Loucy (cell line): ENCODE data around the gene PHLDB2.

Source experiments
- H2AFZ ChIP-seq: fragments of 200-600 bp; sonication (generic); 2 replicates; pipeline ENCODE4 v1.6.0; 2016; ENCODE audit warnings: antibody characterized with exemption, mild to moderate bottlenecking, low read length, moderate library complexity
- H3F3A ChIP-seq: fragments of 200-600 bp; 2 replicates; pipeline ENCODE4 v1.6.0; 2016; ENCODE audit warnings: antibody characterized with exemption, low read depth, mild to moderate bottlenecking
- H3K27me3 ChIP-seq: fragments of 200-600 bp; sonication (generic); 2 replicates; pipeline ENCODE4 v1.6.1; 2014; ENCODE audit warnings: low read length, mild to moderate bottlenecking; ENCODE audit not compliant: insufficient read depth, poor library complexity, severe bottlenecking
- H3K36me3 ChIP-seq: fragments of 200-600 bp; sonication (generic); 2 replicates; pipeline ENCODE4 v1.6.1; 2016; ENCODE audit warnings: low read length; ENCODE audit not compliant: insufficient read depth
- H3K4me1 ChIP-seq: fragments of 200-600 bp; sonication (generic); 2 replicates; pipeline ENCODE4 v1.5.1; 2014; ENCODE audit warnings: low read length, mild to moderate bottlenecking; ENCODE audit not compliant: insufficient read depth, poor library complexity, severe bottlenecking
- H3K4me2 ChIP-seq: fragments of 200-600 bp; sonication (generic); 2 replicates; pipeline ENCODE4 v1.6.0; 2014; ENCODE audit warnings: antibody characterized with exemption, low read length, low read depth, mild to moderate bottlenecking; ENCODE audit not compliant: poor library complexity, severe bottlenecking
- H3K4me3 ChIP-seq: fragments of 200-600 bp; sonication (generic); 2 replicates; pipeline ENCODE4 v1.5.1; 2014; ENCODE audit warnings: low read length, mild to moderate bottlenecking, mixed read lengths; ENCODE audit not compliant: poor library complexity, severe bottlenecking
- H3K79me2 ChIP-seq: fragments of 200-600 bp; sonication (generic); 2 replicates; pipeline ENCODE4 v1.6.1; 2014; ENCODE audit warnings: low read length; ENCODE audit not compliant: insufficient read depth
- H3K9ac ChIP-seq: fragments of 200-600 bp; sonication (generic); 2 replicates; pipeline ENCODE4 v1.6.0; 2014; ENCODE audit warnings: mild to moderate bottlenecking, low read depth, low read length, moderate library complexity; ENCODE audit not compliant: poor library complexity, severe bottlenecking
- H3K9me2 ChIP-seq: fragments of 200-600 bp; sonication (generic); replicated peaks from 2 replicates; pipeline ENCODE4 v1.6.1; 2016; ENCODE audit warnings: low read depth, low read length, mixed read lengths
- H3K9me3 ChIP-seq: fragments of 200-600 bp; sonication (generic); 2 replicates; pipeline ENCODE4 v1.6.1; 2014; ENCODE audit warnings: mild to moderate bottlenecking, antibody characterized with exemption, low read length, low read depth; ENCODE audit not compliant: insufficient read depth
- H4K20me1 ChIP-seq: fragments of 200-600 bp; sonication (generic); 2 replicates; pipeline ENCODE4 v1.6.0; 2014; ENCODE audit warnings: antibody characterized with exemption, low read length, mild to moderate bottlenecking; ENCODE audit not compliant: insufficient read depth, poor library complexity, severe bottlenecking
- EZH2phosphoT487 ChIP-seq: fragments of 200-600 bp; IDR thresholded peaks from 2 replicates; pipeline ENCODE4 v1.6.1; 2018; ENCODE audit warnings: antibody characterized with exemption, mild to moderate bottlenecking, moderate library complexity, borderline replicate concordance
- TF ChIP-seq, protein P1 (sequence below): fragments of 200-600 bp; sonication (generic); conservative IDR thresholded peaks from 2 replicates; pipeline ENCODE4 v1.5.1; 2014; ENCODE audit warnings: mild to moderate bottlenecking, antibody characterized with exemption, low read length

The PHLDB2 gene

DNA sequence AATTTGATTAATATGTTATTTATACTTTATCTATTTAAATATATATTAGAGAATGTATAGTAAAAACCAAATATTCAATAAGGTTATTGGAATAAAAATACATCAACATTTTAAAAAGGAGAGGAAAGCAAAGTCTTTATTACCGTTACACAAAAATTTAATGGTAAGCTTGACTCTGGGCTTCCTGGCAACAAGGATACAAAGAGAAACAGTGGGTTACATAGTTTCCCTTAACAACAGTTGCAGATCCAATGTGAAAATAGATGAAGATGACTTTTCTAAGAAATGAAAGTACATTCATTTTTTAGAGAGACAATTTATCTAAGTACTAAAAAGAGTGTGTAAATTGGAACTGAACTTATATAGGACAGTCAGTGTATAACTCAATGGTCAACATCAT lies 6.0 kb upstream of the PHLDB2 start:
- Histone ChIP-seq H3K36me3 (no peaks in the 10 kb centered on the region), H3K27me3 (peaks cover 50% of the 10 kb centered on the region), H3K79me2 (no peaks in the 10 kb centered on the region), H4K20me1 (no peaks in the 10 kb centered on the region), H3K9ac (no peak overlapping the region), H3K9me3 (no peaks in the 10 kb centered on the region), H2AFZ (no peak overlapping the region), H3K4me1 (peaks cover 19% of the 10 kb centered on the region), H3F3A (peaks cover 3% of the 10 kb centered on the region; the same call in 1 of the 2 replicates), H3K4me2 (peak overlapping the region; percentile 40), H3K9me2 (no peaks in the 10 kb centered on the region), H3K4me3 (no peak overlapping the region)
- no peak for TF ChIP-seq EZH2phosphoT487

DNA sequence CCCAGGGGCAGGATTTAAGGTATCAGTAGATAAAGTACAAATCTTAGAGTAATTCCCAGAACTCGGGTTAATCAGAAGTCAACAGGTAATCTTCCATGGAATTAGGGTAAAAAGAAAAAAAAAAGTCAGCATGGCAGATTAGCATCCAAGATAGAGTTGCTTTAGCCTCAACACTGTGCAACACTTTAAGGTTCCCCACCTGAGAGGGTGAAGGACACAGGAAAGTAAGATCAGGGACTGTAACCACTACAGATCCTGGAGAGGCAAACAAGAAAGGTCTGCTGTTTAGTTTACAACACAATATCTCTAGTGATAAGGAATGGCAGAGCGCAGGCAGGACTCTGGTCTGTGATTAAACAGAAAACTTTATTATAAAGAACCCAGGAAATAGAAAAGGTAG lies 4.1 kb upstream of the PHLDB2 start:
- H3K79me2 ChIP-seq: no peaks in the 10 kb centered on the region
- no peaks in the 10 kb centered on the region for H4K20me1 ChIP-seq
- no peaks in the 10 kb centered on the region for H3K36me3 ChIP-seq
- H3K4me2 ChIP-seq: no peak overlapping the region
- H2AFZ ChIP-seq: no peak overlapping the region
- H3K9me2 ChIP-seq: no peaks in the 10 kb centered on the region
- peaks cover 44% of the 10 kb centered on the region for H3K27me3 ChIP-seq
- TF ChIP-seq, protein P1, sequence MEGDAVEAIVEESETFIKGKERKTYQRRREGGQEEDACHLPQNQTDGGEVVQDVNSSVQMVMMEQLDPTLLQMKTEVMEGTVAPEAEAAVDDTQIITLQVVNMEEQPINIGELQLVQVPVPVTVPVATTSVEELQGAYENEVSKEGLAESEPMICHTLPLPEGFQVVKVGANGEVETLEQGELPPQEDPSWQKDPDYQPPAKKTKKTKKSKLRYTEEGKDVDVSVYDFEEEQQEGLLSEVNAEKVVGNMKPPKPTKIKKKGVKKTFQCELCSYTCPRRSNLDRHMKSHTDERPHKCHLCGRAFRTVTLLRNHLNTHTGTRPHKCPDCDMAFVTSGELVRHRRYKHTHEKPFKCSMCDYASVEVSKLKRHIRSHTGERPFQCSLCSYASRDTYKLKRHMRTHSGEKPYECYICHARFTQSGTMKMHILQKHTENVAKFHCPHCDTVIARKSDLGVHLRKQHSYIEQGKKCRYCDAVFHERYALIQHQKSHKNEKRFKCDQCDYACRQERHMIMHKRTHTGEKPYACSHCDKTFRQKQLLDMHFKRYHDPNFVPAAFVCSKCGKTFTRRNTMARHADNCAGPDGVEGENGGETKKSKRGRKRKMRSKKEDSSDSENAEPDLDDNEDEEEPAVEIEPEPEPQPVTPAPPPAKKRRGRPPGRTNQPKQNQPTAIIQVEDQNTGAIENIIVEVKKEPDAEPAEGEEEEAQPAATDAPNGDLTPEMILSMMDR: no peak
- no peak for TF ChIP-seq EZH2phosphoT487
- H3K4me3 ChIP-seq: no peak overlapping the region
- H3K4me1 ChIP-seq: peaks cover 21% of the 10 kb centered on the region
- H3F3A ChIP-seq: peaks cover 3% of the 10 kb centered on the region; the same call in 1 of the 2 replicates
- no peaks in the 10 kb centered on the region for H3K9me3 ChIP-seq
- no peak overlapping the region for H3K9ac ChIP-seq

- TF ChIP-seq, protein P1: no peak
- no peak for TF ChIP-seq EZH2phosphoT487
- Histone ChIP-seq H3K36me3 (no peaks in the 10 kb centered on the region), H3K4me1 (peaks cover 24% of the 10 kb centered on the region), H3K27me3 (peaks cover 44% of the 10 kb centered on the region), H3K79me2 (no peaks in the 10 kb centered on the region), H2AFZ (no peak overlapping the region), H4K20me1 (no peaks in the 10 kb centered on the region), H3K9ac (no peak overlapping the region), H3K4me3 (no peak overlapping the region), H3K4me2 (no peak overlapping the region), H3F3A (no peaks in the 10 kb centered on the region), H3K9me3 (no peaks in the 10 kb centered on the region), H3K9me2 (no peaks in the 10 kb centered on the region)
These were observed 2.6 kb upstream of the PHLDB2 start for GRCh38 chr3:111856501-111856900.

GRCh38 chr3:111857474-111857873 lies 1.6 kb upstream of the PHLDB2 start:
- H2AFZ ChIP-seq: no peak overlapping the region
- no peak for TF ChIP-seq EZH2phosphoT487
- TF ChIP-seq, protein P1: no peak
- H3K4me1 ChIP-seq: peaks cover 25% of the 10 kb centered on the region
- peaks cover 43% of the 10 kb centered on the region for H3K27me3 ChIP-seq
- no peaks in the 10 kb centered on the region for H3F3A ChIP-seq
- no peaks in the 10 kb centered on the region for H3K9me2 ChIP-seq
- no peaks in the 10 kb centered on the region for H3K79me2 ChIP-seq
- no peaks in the 10 kb centered on the region for H3K9me3 ChIP-seq
- H4K20me1 ChIP-seq: no peaks in the 10 kb centered on the region
- no peaks in the 10 kb centered on the region for H3K36me3 ChIP-seq
- H3K4me2 ChIP-seq: no peak overlapping the region
- no peak overlapping the region for H3K4me3 ChIP-seq
- H3K9ac ChIP-seq: no peak overlapping the region
